WTC11 (cell line): ENCODE data around the gene FAM161A.

ENCODE experiments used
- ARID4B ChIP-seq: sonication (generic); formaldehyde crosslinking; IDR thresholded peaks from 2 replicates; pipeline ENCODE4 v1.8.0; 2023; ENCODE audit warnings: missing genetic modification reagents, mild to moderate bottlenecking, borderline replicate concordance
- ATF6 ChIP-seq: sonication (generic); formaldehyde crosslinking; IDR thresholded peaks from 2 replicates; pipeline ENCODE4 v1.8.1; 2023; ENCODE audit warnings: mild to moderate bottlenecking, missing genetic modification reagents
- CTCF ChIP-seq: fragments of 200-600 bp; IDR thresholded peaks from 2 replicates; pipeline ENCODE4 v1.8.0; 2022; ENCODE audit warnings: antibody characterized with exemption
- GABPB1 ChIP-seq: sonication (generic); formaldehyde crosslinking; IDR thresholded peaks from 2 replicates; pipeline ENCODE4 v1.8.1; 2023; ENCODE audit warnings: mild to moderate bottlenecking, missing genetic modification reagents
- IRF1 ChIP-seq: sonication (generic); formaldehyde crosslinking; IDR thresholded peaks from 2 replicates; pipeline ENCODE4 v1.8.0; 2023; ENCODE audit warnings: missing genetic modification reagents
- NR1H2 ChIP-seq: sonication (generic); formaldehyde crosslinking; IDR thresholded peaks from 2 replicates; pipeline ENCODE4 v1.9.0; 2021; ENCODE audit warnings: mild to moderate bottlenecking, moderate library complexity, missing genetic modification reagents
- SMAD4 ChIP-seq: sonication (generic); formaldehyde crosslinking; IDR thresholded peaks from 2 replicates; pipeline ENCODE4 v1.8.0; 2022; ENCODE audit warnings: mild to moderate bottlenecking, missing genetic modification reagents
- SP1 ChIP-seq: sonication (generic); formaldehyde crosslinking; conservative IDR thresholded peaks from 2 replicates; pipeline ENCODE4 v1.8.1; 2022; ENCODE audit warnings: missing genetic modification reagents
- ZNF512 ChIP-seq: sonication (generic); formaldehyde crosslinking; IDR thresholded peaks from 2 replicates; pipeline ENCODE4 v1.8.1; 2022; ENCODE audit warnings: missing genetic modification reagents, borderline replicate concordance

GRCh38 chr2:61792355-61792890 is 61.4 kb downstream of the FAM161A start:
- no peak for TF ChIP-seq IRF1 (CRISPR knock-in tag)
- no peak for TF ChIP-seq SP1 (CRISPR knock-in tag)
- TF ChIP-seq CTCF: no peak
- TF ChIP-seq ATF6 (CRISPR knock-in tag): no peak
- no peak for TF ChIP-seq ZNF512 (CRISPR knock-in tag)
- no peak for TF ChIP-seq GABPB1 (CRISPR knock-in tag)
- TF ChIP-seq SMAD4 (CRISPR knock-in tag): no peak
- no peak for TF ChIP-seq NR1H2 (CRISPR knock-in tag)
- no peak for TF ChIP-seq ARID4B (CRISPR knock-in tag)
